GM23248 (cell line): Measurements from ENCODE around the gene CAMP. TPM values are rescaled to one million over a fixed set of nuclear protein-coding genes. Genes with fewer than 3 reads are reported as not detected.
A peak's percentile ranks its signal among the peaks of the same experiment; 100 is the strongest.

Experiments used
- DNase-seq: peaks from one replicate; pipeline ENCODE4 v3.0.0-alpha.2; 2015
- H2AFZ ChIP-seq: fragments of 200-600 bp; sonication (generic); 2 replicates; pipeline ENCODE4 v1.6.1; 2016; ENCODE audit warnings: antibody characterized with exemption
- H3F3A ChIP-seq: fragments of 200-600 bp; sonication (generic); 2 replicates; pipeline ENCODE4 v1.6.1; 2016; ENCODE audit warnings: mild to moderate bottlenecking, antibody characterized with exemption, mixed run types; ENCODE audit not compliant: insufficient read depth
- H3K27ac ChIP-seq: fragments of 200-600 bp; sonication (generic); 2 replicates; pipeline ENCODE4 v1.5.1; 2016; ENCODE audit warnings: mild to moderate bottlenecking
- H3K27me3 ChIP-seq: fragments of 200-600 bp; sonication (generic); replicated peaks from 2 replicates; pipeline ENCODE4 v1.6.1; 2016; ENCODE audit warnings: mild to moderate bottlenecking; ENCODE audit not compliant: insufficient read depth
- H3K36me3 ChIP-seq: fragments of 200-600 bp; sonication (generic); 2 replicates; pipeline ENCODE4 v1.6.1; 2016; ENCODE audit warnings: low read depth, mild to moderate bottlenecking
- H3K4me1 ChIP-seq: fragments of 200-600 bp; sonication (generic); 2 replicates; pipeline ENCODE4 v1.6.1; 2016; ENCODE audit warnings: mild to moderate bottlenecking; ENCODE audit not compliant: insufficient read depth
- H3K4me2 ChIP-seq: fragments of 200-600 bp; sonication (generic); one replicate; pipeline ENCODE4 v1.6.1; 2016; ENCODE audit warnings: mild to moderate bottlenecking; ENCODE audit not compliant: unreplicated experiment
- H3K4me3 ChIP-seq: fragments of 200-600 bp; sonication (generic); 2 replicates; pipeline ENCODE4 v1.5.1; 2016; ENCODE audit warnings: mild to moderate bottlenecking
- H3K79me2 ChIP-seq: fragments of 200-600 bp; sonication (generic); 2 replicates; pipeline ENCODE4 v1.6.1; 2016; ENCODE audit warnings: mild to moderate bottlenecking; ENCODE audit not compliant: insufficient read depth
- H3K9ac ChIP-seq: fragments of 200-600 bp; sonication (generic); 2 replicates; pipeline ENCODE4 v1.6.1; 2016; ENCODE audit warnings: mild to moderate bottlenecking
- H3K9me2 ChIP-seq: fragments of 200-600 bp; sonication (generic); 2 replicates; pipeline ENCODE4 v1.6.1; 2016; ENCODE audit warnings: mixed run types, mild to moderate bottlenecking, moderate library complexity; ENCODE audit not compliant: insufficient read depth
- H3K9me3 ChIP-seq: fragments of 200-600 bp; sonication (generic); one replicate; pipeline ENCODE4 v1.6.1; 2017; ENCODE audit warnings: low read depth
- H4K20me1 ChIP-seq: fragments of 200-600 bp; sonication (generic); 2 replicates; pipeline ENCODE4 v1.6.0; 2016; ENCODE audit not compliant: insufficient read depth
- EZH2 ChIP-seq: fragments of 200-600 bp; sonication (generic); IDR thresholded peaks from 2 replicates; pipeline ENCODE4 v1.6.1; 2018; ENCODE audit warnings: antibody characterized with exemption, mild to moderate bottlenecking; ENCODE audit not compliant: insufficient read depth, poor library complexity, severe bottlenecking
- EZH2phosphoT487 ChIP-seq: fragments of 200-600 bp; sonication (generic); IDR thresholded peaks from 2 replicates; pipeline ENCODE4 v1.6.1; 2018; ENCODE audit warnings: antibody characterized with exemption, moderate library complexity, mild to moderate bottlenecking, low read depth; ENCODE audit not compliant: insufficient read depth
- WGBS, 2 experiments: methylation state at CpG; one replicate each; pipeline ENCODE4 v1.1.6; 2015 to 2017; ENCODE audit warnings: low lambda C conversion rate in 2 of 2, low coverage in 1 of 2; ENCODE audit errors: missing lambda C conversion rate in 2 of 2; 5-methylcytosine and 5-hydroxymethylcytosine counted together
- in situ Hi-C: fragments of 300-500 bp; cut with MboI; formaldehyde crosslinking; loops from 2 replicates; pipeline ENCODE4 v1.15.0; 2020
- polyA plus RNA-seq: library from polyadenylated mRNA; unstranded; fragments of >200 nt; fragmentation: Nextera tagmentation; extraction: Ambion mirVana; gene quantifications from 2 replicates; pipeline ENCODE4 v1.2.1, GENCODE V29; 2016
- total RNA-seq: library from RNA; depleted of rRNA; stranded (reverse); fragments of >200 nt; shearing (Covaris generic); gene quantifications from 2 replicates; pipeline ENCODE4 v1.2.3, GENCODE V29; 2014

The CAMP gene
- total and polyA plus RNA-seq, 2 experiments from 2014 or later: not detected

GRCh38 chr3:48220746-48221145 is 2.5 kb upstream of the CAMP start:
- Histone ChIP-seq H3K27ac (no peak overlapping the region), H3K36me3 (no peaks in the 10 kb centered on the region), H4K20me1 (no peaks in the 10 kb centered on the region), H3K9me2 (no peaks in the 10 kb centered on the region), H2AFZ (no peak overlapping the region), H3K4me3 (no peak overlapping the region), H3K4me1 (0 out of 2 replicates have a peak, but pooled peaks cover 4% of the 10 kb centered on the region), H3K9me3 (no peaks in the 10 kb centered on the region), H3K27me3 (no peaks in the 10 kb centered on the region; the same call in 1 of the 2 replicates), H3K4me2 (no peak overlapping the region), H3F3A (peaks cover 7% of the 10 kb centered on the region; the same call in 1 of the 2 replicates), H3K79me2 (no peaks in the 10 kb centered on the region), H3K9ac (no peak overlapping the region)
- no peak for DNase-seq
- in situ Hi-C loops: no loop called here
- WGBS, 2 experiments: 55 to 68% methylated on average over 9 of the region's 9 CpGs
- TF ChIP-seq EZH2phosphoT487 (no peak), EZH2 (no peak)

GRCh38 chr3:48225587-48225986 is 2.3 kb downstream of the CAMP start:
- Histone ChIP-seq H3K27me3 (peaks cover 13% of the 10 kb centered on the region), H4K20me1 (no peaks in the 10 kb centered on the region), H3K9ac (no peak overlapping the region), H2AFZ (no peak overlapping the region), H3K9me3 (no peaks in the 10 kb centered on the region), H3K4me2 (no peak overlapping the region), H3K36me3 (no peaks in the 10 kb centered on the region), H3F3A (no peaks in the 10 kb centered on the region), H3K9me2 (no peaks in the 10 kb centered on the region), H3K4me3 (no peak overlapping the region), H3K4me1 (no peaks in the 10 kb centered on the region), H3K27ac (no peak overlapping the region), H3K79me2 (no peaks in the 10 kb centered on the region)
- no peak for DNase-seq
- WGBS, 2 experiments: 68 to 74% methylated on average over 3 of the region's 3 CpGs
- in situ Hi-C loops: no loop called here
- TF ChIP-seq EZH2phosphoT487: no peak
- no peak for TF ChIP-seq EZH2

GRCh38 chr3:48226939-48227338 is 3.6 kb downstream of the CAMP start:
- 27 to 41% methylated on average over 3 of the region's 3 CpGs for WGBS, 2 experiments
- Histone ChIP-seq H2AFZ (no peak overlapping the region), H4K20me1 (no peaks in the 10 kb centered on the region), H3K9ac (no peak overlapping the region), H3K4me3 (no peak overlapping the region), H3K9me2 (no peaks in the 10 kb centered on the region), H3K4me2 (no peak overlapping the region), H3F3A (0 out of 2 replicates have a peak, but pooled peaks cover 2% of the 10 kb centered on the region), H3K9me3 (no peaks in the 10 kb centered on the region), H3K27ac (no peak overlapping the region), H3K27me3 (peaks cover 13% of the 10 kb centered on the region), H3K4me1 (no peaks in the 10 kb centered on the region), H3K36me3 (no peaks in the 10 kb centered on the region), H3K79me2 (no peaks in the 10 kb centered on the region)
- DNase-seq: no peak
- TF ChIP-seq EZH2: no peak
- no peak for TF ChIP-seq EZH2phosphoT487
- in situ Hi-C loops: no loop called here

GRCh38 chr3:48232232-48232631 is 8.9 kb downstream of the CAMP start:
- WGBS, 2 experiments: 14 to 16% methylated on average over 4 of the region's 4 CpGs
- no peak for TF ChIP-seq EZH2phosphoT487

GRCh38 chr3:48232734-48233133 is 9.4 kb downstream of the CAMP start:
- H3K9ac ChIP-seq: no peak overlapping the region
- in situ Hi-C loops: no loop called here
- no peaks in the 10 kb centered on the region for H3K9me3 ChIP-seq
- H3K36me3 ChIP-seq: no peaks in the 10 kb centered on the region
- H3F3A ChIP-seq: peaks cover 16% of the 10 kb centered on the region; the same call in 1 of the 2 replicates
- H4K20me1 ChIP-seq: no peaks in the 10 kb centered on the region
- WGBS, 2 experiments: 16 to 22% methylated on average over 6 of the region's 6 CpGs
- no peaks in the 10 kb centered on the region for H3K9me2 ChIP-seq
- no peak overlapping the region for H3K4me3 ChIP-seq
- TF ChIP-seq EZH2phosphoT487 (no peak), EZH2 (no peak)
- H3K4me1 ChIP-seq: peaks cover 10% of the 10 kb centered on the region; the same call in 1 of the 2 replicates
- no peak overlapping the region for H3K27ac ChIP-seq
- peak overlapping the region; percentile 63 for H2AFZ ChIP-seq
- H3K4me2 ChIP-seq: peak overlapping the region; percentile 16
- no peaks in the 10 kb centered on the region for H3K27me3 ChIP-seq
- no peaks in the 10 kb centered on the region for H3K79me2 ChIP-seq
- peak; percentile 79 for DNase-seq

More at GRCh38 chr3:48232232-48232631, 8.9 kb downstream of the CAMP start:
- Histone ChIP-seq H3K9ac (no peak overlapping the region), H2AFZ (no peak overlapping the region), H3K79me2 (no peaks in the 10 kb centered on the region), H4K20me1 (no peaks in the 10 kb centered on the region), H3K4me2 (peak overlapping the region; percentile 16), H3K9me3 (no peaks in the 10 kb centered on the region), H3K9me2 (no peaks in the 10 kb centered on the region), H3K27ac (no peak overlapping the region), H3K27me3 (peaks cover 2% of the 10 kb centered on the region; the same call in 1 of the 2 replicates), H3K36me3 (no peaks in the 10 kb centered on the region), H3K4me3 (no peak overlapping the region), H3F3A (peaks cover 16% of the 10 kb centered on the region; the same call in 1 of the 2 replicates), H3K4me1 (peaks cover 5% of the 10 kb centered on the region; the same call in 1 of the 2 replicates)
- in situ Hi-C loops: no loop called here
- DNase-seq: no peak
